Measurements from ENCODE around the gene NEU4. TPM values are rescaled to one million over a fixed set of nuclear protein-coding genes. Genes with fewer than 3 reads are reported as not detected.
A peak's percentile ranks its signal among the peaks of the same experiment; 100 is the strongest.

NEU4 gene
- total and polyA plus RNA-seq, 8 donors, result 0.17 to 0.55 (median 0.30) TPM; not detected in 1

DNA sequence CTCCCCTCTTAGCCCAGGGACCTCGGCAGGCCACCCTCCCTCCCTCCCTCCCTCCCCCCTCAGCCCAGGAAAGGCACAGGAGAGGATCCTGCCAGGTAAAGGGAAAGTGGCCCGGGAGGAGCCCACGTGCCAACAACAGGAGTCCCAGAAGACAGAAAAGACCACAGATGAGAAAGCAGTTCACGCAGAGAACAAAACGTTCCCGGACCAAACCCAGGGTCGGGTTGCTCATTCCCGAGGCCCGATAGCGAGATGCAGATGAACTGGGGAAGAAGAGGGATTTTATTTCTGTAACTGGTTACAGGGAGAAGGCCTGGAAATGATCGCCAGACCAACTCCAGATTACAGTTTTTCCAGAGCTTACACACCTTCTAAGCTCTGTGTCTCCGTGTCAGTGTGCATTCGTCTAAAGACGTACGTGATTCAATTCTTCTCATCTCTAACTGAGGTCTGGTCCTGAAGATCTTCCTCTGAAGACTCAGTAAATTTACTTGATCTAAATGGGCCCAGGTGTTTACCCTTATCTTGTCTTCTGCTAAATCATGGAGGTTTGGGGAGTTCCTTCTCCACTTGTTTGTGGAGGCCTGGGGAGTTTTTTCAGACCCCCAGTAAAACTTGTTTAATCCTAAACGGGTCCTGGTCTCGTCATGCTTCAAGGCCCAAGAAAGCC lies 807 bp upstream of the NEU4 start:
- ATAC-seq, result no peak
- TF ChIP-seq, protein P1, sequence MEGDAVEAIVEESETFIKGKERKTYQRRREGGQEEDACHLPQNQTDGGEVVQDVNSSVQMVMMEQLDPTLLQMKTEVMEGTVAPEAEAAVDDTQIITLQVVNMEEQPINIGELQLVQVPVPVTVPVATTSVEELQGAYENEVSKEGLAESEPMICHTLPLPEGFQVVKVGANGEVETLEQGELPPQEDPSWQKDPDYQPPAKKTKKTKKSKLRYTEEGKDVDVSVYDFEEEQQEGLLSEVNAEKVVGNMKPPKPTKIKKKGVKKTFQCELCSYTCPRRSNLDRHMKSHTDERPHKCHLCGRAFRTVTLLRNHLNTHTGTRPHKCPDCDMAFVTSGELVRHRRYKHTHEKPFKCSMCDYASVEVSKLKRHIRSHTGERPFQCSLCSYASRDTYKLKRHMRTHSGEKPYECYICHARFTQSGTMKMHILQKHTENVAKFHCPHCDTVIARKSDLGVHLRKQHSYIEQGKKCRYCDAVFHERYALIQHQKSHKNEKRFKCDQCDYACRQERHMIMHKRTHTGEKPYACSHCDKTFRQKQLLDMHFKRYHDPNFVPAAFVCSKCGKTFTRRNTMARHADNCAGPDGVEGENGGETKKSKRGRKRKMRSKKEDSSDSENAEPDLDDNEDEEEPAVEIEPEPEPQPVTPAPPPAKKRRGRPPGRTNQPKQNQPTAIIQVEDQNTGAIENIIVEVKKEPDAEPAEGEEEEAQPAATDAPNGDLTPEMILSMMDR (IDR thresholded peaks at IDR 0.05), result no peak
- intact Hi-C loops (cut with DNase I), result no loop called here
- Histone ChIP-seq H3K4me1 (peaks cover 0 to 17% of the 10 kb centered on the region in 2 donors), H3K4me3 (no peak overlapping the region), H3K9me3 (no peaks in the 10 kb centered on the region), H3K27me3 (peaks cover 16 to 47% of the 10 kb centered on the region in 2 donors), H3K36me3 (no peaks in the 10 kb centered on the region), H3K27ac (no peak overlapping the region)
- DNase-seq, result no peak

DNA sequence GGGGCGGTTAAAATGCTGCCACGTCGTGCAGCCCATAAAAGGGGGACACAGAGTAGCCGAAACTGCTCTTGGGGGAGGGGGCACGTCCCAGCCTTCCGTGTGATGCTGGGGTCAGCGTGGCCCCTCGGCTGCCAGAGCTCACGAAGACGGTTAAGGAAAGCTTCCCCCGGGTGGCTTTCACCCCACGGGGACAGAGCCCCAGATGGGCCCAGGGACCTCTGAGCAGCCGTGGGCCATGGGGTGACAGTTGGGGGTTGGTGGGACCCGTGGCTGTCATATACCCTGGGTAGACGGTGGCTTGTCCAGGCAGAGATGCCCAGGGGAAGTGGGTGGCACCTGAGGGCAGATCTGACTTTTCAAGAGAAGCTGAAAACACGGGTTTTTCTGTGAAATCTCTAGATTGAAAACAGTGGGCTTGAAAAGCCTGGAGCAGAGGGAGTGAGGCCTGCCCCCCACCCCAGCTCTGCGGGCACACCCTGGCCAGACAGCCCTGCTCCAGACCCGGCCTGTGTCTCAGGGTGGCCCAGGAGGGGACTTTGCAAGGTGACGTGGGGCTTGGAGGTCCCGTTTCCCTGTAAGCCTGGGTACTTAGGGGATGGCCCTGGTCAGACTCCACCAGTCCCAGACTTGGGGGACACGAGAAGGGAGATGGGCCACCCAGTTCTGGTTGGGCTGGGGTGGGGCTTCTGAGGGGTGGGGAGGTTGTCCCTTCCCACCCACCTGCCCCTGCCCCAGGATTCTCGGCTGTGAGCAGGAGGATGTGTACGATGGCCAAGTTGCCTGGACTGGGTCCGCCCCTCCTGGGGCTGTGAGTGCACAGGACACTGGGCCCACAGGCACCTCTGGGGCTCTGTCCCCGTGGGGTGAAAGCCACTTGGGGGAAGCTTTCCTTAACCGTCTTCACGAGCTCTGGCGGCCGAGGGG lies 652 bp downstream of the NEU4 start:
- no peak overlapping the region for H3K27ac ChIP-seq
- H3K36me3 ChIP-seq, result no peaks in the 10 kb centered on the region
- peaks cover 0 to 9% of the 10 kb centered on the region in 2 donors for H3K4me1 ChIP-seq
- H3K9me3 ChIP-seq, result no peaks in the 10 kb centered on the region
- DNase-seq (peak in 1 of 4 donors; percentile 26), ATAC-seq (no peak)
- TF ChIP-seq, protein P1 (IDR thresholded peaks at IDR 0.05), result no peak
- H3K4me3 ChIP-seq, result no peak overlapping the region
- intact Hi-C loops (cut with DNase I), result no loop called here
- H3K27me3 ChIP-seq, result peaks cover 2 to 41% of the 10 kb centered on the region in 2 donors

DNA sequence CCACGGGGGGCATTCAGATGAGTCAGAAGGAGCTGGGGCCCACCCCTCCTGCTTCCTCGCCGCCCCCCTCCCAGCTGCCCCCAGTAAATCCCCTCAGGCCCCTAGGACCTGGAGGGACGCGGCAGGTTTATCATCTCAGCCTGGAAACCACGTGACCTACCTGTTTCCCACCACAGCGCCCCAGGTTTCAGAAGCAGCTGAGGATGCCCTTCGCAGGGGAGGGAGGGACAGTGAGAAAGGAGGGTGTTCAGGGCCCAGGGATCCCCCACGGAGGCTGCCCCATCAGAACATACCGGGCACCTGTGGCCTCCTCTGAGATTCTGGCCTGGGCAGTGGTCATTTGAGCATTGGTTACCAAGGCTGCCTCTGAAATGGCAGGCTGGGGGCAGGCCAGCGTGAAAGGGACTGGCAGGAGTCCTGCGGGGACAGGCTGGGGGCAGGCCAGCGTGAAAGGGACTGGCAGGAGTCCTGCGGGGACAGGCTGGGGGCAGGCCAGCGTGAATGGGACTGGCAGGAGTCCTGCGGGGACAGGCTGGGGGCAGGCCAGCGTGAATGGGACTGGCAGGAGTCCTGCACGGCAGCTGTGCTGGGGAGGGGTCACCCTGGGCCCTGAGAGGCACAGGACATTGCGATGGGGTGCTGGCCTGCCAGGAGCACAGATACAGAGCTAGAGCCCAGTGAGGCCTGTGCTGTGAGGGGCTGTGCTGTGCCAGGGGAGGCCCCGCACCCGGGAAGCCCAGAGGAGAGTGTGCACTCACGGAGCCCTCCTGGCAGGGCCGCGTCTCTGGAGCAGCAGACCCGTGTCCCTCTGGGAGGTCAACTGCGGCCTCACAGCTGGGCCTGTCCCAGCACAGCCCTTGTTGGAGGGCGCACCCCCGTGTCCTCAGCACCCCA lies 1.6 kb downstream of the NEU4 start:
- TF ChIP-seq, protein P1 (IDR thresholded peaks at IDR 0.05), result no peak
- H3K27me3 ChIP-seq, result peaks cover 0 to 44% of the 10 kb centered on the region in 2 donors
- no peaks in the 10 kb centered on the region for H3K36me3 ChIP-seq
- ATAC-seq, result no peak
- peaks cover 0 to 6% of the 10 kb centered on the region in 2 donors for H3K4me1 ChIP-seq
- intact Hi-C loops (cut with DNase I), result no loop called here
- no peak overlapping the region for H3K27ac ChIP-seq
- DNase-seq, result peak in 1 of 4 donors; percentile 78
- no peaks in the 10 kb centered on the region for H3K9me3 ChIP-seq
- H3K4me3 ChIP-seq, result no peak overlapping the region

DNA sequence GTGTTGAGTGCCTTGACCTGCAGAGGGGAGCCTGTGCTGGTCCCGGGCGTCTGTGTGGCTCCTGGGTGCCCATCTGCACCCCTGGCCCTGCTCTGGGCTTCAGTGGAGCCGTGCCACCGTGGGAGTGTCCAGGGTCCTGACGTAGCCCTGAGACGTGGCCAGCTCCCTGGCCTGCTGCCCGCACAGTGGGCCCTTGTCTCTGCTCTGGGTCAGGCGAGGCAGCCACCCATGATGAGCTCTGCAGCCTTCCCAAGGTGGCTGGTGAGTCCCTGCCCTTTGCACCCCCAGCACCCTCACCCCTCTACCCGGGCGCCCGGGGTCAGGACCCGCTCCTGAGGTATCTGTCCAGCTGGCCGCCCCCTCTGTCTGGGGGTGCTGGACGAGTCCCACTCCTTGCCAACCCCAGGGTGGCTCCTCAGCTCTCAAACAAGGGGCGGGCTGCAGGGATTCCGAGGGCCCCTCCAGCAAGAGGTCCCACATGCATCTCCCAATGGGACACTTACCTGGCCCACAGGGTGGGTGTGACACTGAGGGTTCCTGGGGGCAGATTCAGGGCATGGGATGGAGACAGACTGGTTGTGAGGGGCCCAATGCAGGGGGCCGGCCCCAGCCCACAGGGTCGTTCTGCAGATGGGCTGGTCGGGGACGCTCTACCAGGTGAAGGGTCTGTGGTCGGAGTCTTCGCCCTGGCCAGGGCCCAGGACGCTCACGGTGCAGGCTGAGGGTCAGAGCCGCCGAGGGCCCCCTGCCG lies 2.4 kb downstream of the NEU4 start:
- H3K36me3 ChIP-seq, result no peaks in the 10 kb centered on the region
- DNase-seq (peak in 1 of 4 donors; percentile 72), ATAC-seq (no peak)
- no peak overlapping the region for H3K27ac ChIP-seq
- no peaks in the 10 kb centered on the region for H3K9me3 ChIP-seq
- TF ChIP-seq, protein P1 (IDR thresholded peaks at IDR 0.05), result no peak
- H3K4me1 ChIP-seq, result peaks cover 0 to 6% of the 10 kb centered on the region in 2 donors
- peaks cover 0 to 53% of the 10 kb centered on the region in 2 donors for H3K27me3 ChIP-seq
- no peak overlapping the region for H3K4me3 ChIP-seq
- intact Hi-C loops (cut with DNase I), result no loop called here

Data from left lung (tissue), 10 donors.